OCI-M2 (cell line): ENCODE measurements around the gene TFRC.
"Not testable (repeated sequence)": the region's sequence is repeated elsewhere in the genome, so short reads cannot be mapped to it uniquely, and the experiment has no call there.

ENCODE experiments used
- DNase-seq: peaks from one replicate; lab custom pipeline; 2025; ENCODE audit not compliant: unreplicated experiment; lab: John Stamatoyannopoulos, UW

Gene TFRC

DNA sequence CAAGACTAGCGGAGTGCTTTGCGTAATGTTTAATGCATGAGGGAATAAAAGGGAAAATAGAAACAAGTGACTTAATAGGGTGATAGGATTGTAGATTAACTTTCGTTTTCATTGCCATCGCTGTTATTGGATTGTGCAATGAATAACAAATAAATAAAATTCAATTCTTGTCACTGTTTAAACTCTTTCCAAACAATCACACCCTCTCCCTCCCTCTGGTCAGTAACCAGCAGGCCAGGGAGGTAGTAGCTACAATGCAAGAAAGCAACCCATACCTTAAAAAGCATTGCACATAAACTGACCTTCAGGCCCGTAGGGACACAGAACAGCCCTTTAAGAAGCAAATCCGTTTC, 705 bp upstream of the TFRC start:
- no peak for DNase-seq

DNA sequence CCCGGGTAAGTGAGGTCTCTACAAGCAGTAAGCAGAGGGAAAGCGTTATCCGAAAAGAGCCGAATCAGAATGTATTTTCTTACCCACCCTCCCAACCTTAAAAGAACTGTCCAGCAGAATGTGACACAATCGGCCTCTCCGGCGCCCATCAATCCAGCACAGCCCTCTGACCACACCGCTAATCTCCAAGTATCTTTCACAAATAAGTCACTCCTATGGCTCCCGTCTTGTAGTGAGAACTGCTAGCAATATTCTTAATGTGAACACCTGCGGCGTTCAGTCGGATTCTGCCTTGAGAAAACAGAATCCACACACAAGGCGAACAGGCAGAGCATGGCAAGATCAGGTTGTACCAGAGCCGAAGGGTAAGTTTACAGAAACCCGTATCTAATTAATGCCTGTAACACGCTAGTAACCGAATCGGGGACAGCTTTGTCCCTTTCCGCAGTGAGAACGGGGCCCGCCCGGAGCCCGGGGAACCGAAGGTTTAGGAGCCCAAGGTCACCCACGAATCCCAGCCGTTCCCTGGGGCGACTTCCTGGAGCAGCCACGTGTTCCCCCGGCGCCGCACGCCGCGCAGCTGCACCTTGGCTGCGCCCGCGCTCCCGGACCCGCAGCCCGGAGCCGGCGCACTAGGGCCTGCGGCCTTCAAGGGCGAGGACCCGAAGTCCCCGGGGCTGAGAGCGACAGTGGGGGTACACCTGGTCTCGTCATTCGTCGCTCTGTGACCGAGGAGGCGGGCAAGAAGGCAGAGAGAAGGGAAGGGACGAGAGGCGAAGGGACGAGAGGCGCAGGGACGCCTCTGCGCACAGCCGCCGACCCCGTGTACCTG, 672 bp downstream of the TFRC start:
- DNase-seq = no peak

DNA sequence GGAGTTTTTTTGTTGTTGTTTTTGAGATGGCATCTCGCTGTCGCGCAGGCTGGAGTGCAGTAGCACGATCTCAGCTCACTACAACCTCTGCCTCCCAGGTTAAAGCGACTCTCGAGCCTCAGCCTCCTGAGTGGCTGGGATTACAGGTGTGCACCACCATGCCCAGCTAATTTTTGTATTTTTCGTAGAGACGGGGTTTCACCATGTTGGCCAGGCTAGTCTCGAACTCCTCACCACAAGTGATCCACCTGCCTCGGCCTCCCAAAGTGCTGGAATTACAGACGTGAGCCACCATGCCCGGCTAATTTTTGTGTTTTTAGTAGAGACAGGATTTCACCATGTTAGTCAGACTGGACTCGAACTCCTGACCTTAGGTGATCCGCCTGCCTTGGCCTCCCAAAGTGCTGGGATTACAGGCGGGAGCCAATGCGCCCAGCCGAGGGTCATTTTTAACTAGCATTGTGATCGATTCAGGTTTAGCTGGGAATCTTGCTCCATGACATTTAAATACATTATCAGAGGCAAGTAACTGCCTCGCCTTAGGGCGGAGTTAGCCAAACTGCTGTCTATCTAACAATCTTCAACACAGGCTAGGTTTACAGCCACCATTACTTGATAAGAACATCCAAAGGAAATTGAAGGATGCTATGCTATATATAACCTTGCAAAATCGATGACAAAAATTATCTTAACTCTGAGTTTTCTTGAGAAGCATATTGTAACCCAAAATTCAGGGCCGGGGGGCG, 1.6 kb downstream of the TFRC start:
- DNase-seq = not testable (repeated sequence)

DNA sequence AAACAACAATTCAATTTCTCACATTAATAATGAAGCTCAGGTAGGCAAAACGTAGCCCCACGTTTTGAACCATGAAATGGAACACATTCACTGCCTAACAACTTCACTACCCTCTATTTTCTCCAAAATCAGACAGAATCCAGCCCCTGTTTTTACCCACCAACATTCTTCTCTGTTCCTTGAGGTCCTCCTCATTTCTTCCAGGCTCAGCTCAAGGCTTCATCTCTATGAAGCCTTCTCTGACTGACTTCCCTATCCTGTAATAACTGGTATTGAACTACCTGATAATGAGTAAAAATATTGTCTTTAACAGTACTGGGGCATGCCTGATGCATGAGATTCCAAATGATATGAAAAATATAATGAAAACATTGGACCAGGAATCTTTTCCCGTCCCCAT, 2.2 kb downstream of the TFRC start:
- no peak for DNase-seq

DNA sequence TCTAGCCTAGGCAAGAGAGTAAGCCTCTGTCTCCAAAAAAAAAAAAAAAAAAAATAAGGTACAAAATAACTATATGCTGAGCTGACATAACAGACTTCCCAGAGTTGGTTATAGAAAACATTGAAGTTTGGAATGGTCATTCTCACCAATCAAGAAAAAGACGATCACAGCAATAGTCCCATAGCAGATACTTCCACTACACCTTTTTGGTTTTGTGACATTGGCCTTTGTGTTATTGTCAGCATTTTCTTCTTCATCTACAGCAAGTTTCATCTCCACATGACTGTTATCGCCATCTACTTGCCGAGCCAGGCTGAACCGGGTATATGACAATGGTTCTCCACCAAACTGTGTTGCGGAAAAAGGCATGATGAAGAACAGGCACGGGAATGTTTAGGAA, 6.9 kb downstream of the TFRC start:
- no peak for DNase-seq

DNA sequence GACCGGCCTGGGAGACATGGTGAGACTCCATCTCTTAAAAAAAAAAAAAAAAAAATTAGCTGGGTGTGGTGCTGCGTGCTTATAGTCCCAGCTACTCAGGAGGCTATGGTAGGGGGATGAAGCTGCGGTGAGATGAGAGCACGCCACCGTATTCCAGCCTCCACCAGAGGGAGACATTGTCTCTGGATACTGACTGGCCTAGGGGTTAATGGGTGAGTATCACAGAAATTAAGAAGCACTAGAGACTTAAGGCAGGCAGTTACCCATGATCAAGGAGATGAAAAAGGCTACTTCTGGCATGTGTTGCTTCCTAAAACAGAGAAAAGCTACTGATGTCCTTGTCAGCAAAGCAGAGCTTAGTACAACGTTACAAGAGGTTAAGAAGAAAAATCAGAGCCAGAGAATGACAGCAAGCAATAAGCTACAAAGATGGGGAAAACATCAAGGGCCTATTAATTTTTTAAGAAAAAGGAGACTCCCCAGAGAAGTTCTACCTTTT, 8.6 kb downstream of the TFRC start:
- no peak for DNase-seq

DNA sequence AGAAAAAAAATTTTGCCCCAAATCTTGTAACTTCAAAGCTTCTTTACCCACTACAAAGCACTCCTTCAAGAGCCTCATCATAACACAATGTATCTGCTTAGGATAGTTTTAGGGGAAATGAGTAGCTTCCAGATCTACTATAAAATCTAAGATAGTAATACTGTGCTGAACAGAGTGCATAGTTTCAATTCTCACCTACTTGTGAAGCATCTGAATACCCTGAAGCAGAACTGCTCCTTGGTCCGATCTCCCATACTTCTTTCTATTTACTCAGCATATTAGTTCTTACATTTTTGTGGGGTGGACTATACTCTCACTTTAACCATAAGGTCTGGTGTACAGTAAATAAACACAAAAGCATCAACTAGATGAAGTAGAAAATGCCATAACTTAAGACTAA, 9.6 kb downstream of the TFRC start:
- DNase-seq = no peak

DNA sequence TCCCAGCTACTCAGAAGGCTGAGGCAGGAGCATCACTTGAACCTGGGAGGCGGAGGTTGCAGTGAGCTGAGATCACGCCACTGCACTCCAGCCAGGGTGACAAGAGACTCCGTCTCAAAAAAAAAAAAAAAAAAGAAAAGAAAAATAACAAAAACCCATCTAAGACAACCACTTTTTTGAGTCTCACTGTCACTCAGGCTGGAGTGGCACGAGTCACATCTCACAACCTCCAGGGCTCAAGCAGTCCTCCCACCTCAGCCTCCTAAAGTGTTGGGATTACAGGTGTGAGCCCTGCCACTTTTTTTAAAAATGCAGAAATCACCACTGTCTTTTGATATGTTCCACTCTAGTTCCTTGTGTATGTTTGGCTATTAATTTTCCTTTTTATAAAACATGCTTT, 13.1 kb downstream of the TFRC start:
- DNase-seq = not testable (repeated sequence)

DNA sequence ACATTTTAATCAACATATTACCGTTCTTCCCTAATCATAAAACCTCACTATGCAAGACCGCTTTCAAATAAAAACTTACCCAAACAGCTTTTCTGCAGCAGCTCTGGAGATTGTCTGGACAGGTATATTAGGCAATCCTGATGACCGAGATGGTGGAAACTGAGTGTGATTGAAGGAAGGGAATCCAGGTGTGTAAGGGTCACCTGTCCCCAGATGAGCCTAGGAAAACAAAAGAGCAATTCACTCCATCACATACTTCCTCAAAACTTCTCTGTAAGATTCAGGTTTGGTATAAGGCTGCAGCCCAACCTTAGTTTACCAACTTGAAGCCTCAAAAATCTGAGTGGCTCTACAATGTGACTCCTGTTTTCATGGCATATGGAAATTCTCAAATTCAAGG, 14.5 kb downstream of the TFRC start:
- DNase-seq = no peak

DNA sequence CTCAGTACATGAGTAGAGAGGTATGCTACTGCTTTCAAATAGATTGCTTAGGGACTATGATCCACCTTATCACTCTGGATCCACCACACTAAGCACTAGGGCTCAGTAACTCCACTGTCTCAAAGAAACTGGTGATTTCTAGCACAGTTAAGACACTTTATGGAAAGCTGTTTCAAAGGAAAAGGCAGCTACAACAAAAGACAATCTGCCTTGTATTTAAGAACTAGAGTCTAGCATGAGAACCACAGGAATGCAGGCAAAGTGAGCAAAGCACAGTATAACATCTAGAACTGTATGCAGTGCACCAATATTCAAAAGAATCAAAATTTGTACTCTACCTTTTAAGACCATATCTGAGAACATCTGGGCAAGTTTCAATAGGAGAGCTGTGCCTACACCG, 17.9 kb downstream of the TFRC start:
- no peak for DNase-seq

DNA sequence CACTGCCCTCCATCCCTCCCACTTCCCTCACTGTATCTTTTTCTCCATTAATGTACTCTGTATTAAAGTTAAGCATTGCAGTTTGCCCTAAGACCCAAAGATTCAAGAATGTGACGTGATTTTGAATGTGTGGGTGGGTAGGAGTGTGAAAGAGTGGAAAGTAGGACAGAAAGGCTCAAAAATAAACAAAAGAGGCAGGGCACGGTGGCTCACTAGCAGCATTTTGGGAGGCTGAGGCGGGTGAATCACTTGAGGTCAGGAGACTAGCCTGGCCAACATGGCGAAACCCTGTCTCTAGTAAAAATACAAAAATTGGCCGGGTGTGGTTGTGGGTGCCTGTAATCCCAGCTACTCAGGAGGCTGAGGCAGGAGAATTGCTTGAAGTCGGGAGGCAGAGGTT, 18.4 kb downstream of the TFRC start:
- DNase-seq = no peak

DNA sequence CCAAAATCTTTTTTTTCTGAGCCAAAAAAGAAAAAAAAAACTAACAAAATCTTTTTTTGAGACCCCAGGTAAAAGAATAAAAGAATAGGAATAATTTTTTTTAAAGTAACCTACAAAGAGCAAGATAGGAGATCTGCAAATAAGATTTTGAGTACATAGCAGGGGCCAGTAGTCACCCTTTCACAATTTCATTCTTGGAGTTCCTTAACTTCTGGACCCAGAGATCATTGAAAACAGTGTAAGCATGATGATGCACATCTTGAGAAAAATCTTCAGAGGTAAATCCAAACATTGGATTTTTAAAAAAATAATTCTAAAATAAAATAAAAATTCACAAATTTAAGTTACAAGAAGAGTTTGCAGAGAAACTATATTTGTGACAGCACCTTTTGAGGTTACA, 18.8 kb downstream of the TFRC start:
- DNase-seq = no peak

DNA sequence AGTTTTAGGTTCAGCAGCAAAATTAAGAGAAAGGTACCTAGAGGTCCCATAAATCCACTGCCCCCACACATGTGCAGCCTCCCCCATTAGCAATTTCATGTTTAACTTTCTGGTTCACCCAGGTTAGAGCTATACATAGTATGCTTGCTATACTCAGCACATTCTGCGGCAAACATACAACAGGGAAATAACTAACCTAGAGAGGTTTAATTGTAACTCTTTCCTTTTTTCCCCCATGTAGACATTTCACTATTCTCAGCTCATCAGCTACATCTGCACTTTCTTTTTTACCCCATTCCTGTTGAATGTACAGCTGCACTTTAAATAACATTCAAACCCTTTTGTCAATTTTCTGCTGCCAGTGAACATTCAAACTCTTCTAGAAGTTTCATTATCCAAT, 21.1 kb downstream of the TFRC start:
- DNase-seq = no peak

DNA sequence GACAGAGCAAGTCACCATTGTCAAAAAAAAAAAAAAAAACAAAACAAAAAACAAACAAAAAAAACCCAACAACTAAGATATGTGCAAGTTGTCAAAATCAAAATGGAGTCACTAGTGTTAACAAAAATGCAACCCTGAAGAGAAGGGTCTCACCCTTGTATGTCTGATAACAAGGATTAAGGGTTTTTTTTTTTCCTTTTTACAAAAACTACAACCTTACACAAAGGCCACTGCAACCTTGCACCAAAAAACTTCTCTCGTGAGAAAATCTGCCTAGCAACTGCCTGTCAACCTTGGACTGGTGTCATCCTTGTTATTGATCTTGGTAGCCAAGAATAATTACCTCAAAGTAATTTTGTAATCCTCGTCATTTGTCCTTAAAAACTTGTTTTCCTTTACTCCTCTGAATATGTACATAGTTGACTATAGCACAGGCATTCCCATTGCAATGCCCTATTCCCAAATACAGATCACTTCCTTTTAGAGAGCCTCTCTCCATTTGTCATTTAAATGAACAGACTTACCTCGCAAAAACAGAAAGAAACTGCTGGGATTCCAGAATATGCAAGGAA, 24.0 kb downstream of the TFRC start:
- no peak for DNase-seq

DNA sequence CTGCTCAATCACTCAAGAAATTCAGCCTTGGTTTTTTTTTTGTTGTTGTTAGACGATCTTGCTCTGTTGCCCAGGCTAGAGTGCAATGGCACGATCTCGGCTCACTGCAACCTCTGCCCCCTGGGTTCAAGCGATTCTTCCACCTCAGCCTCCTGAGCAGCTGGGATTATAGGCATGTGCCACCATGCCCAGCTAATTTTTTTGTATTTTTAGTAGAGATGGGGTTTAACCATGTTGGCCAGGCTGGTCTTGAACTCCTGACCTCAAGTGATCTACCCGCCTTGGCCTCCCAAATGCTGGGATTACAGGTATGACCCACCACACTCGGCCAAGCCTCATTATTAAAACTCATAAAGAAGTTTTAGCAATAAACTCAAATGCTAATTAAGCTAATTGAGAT, 25.5 kb downstream of the TFRC start:
- not testable (repeated sequence) for DNase-seq

DNA sequence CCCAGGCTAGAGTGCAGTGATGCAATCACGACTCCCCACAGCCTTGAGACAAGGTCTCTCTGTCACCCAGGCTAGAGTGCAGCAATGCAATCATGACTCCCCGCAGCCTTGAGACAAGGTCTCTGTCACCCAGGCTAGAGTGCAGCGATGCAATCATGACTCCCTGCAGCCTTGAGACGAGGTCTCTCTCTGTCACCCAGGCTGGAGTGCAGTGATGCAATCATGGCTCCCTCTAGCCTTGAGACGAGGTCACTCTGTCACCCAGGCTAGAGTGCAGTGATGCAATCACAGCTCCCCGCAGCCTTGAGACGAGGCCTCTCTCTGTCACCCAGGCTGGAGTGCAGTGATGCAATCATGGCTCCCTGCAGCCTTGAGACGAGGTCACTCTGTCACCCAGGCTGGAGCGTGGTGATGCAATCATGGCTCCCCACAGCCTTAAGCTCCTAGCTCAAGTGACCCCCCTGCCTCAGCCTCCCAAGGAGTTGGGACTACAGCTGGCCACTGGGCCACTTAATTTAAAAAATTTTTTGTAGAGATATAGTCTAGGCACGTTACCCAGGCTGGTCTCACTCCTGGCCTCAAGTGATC, 26.1 kb downstream of the TFRC start:
- DNase-seq = no peak

DNA sequence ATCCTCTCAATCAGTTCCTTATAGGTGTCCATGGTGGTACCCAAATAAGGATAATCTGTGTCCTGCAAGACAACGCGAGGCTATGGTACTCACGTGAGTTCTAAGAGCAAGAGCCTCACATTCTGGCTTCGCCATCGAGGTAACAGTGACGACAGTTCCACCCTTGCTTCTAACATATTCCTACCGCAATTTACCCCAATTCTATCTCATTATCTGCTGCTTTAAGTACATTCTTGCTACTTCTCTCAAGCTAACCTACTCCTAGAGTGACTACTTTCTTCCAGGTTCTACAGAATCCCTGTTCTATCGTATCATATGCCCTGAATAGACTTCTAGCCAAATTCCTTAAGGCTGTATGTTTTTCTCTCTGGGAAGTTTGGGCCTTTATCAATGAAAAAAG, 26.6 kb downstream of the TFRC start:
- DNase-seq = no peak

DNA sequence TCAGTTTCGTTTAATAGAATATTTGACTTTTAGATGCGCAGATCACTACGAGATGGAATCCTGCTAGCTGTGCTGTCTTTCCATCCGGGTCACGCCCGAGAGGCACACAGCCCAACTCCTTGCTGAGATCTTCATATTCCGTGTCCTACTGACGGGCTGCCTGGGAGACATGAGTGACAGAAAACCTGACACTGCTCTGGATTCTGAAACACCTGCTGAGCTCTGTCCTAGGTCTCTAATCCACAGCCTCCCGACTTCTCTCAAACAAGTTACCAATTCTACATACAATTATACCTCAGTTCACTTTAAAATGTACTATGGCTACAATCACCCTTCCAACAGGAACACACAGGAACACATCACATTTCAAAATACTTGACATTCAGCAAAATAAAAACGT, 27.2 kb downstream of the TFRC start:
- no peak for DNase-seq

DNA sequence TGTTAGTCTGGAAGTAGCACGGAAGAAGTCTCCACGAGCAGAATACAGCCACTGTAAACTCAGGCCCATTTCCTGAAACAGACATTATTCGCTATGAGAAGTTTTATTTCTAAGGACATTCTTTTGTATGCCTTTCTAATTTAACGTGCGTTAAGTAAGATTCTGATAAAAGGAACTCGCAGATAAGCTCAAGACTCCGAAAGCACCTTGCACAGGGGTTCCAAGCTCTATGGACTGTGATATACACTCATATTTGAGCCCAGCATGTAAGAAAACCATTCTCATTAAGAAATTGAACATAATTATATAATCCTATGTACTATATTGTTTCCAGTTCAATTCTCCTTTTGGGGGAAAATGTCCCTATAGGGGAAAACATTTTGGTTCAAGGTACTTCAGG, 28.4 kb downstream of the TFRC start:
- DNase-seq = no peak

DNA sequence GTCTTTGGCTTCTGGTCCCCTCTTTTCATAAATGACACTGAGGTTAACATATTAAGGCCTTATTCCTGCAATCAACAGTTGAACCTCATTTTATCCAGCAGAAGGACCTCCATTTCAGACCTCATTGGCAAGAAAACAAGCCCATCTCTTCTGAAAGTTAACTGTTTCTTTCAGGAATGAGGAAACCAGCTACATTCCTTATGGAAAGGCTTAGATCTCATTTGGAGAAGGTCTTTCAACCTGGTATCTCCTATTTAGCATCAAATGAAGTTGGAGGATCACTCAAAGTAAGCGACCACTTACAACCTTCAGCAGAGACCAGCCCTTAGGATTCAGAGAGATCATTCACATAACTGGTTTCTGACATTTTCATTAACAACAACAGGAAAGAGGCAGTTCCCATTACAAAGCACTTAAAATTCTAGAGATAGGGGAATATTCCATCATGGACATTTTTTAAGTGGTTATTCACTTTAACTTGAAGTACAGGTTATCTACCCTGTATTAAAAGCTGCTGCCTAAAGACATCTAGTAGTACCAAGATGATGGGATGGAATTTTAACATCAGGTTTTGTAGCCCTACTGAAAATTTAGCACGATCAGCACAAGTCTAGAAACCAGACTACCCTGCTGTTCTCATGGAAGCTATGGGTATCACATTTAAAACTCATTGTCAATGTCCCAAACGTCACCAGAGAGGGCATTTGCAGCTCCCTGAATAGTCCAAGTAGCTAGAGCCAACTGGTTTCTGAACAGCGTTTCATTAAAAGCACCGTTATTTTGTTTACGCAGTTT, 30.4 kb downstream of the TFRC start:
- no peak for DNase-seq

DNA sequence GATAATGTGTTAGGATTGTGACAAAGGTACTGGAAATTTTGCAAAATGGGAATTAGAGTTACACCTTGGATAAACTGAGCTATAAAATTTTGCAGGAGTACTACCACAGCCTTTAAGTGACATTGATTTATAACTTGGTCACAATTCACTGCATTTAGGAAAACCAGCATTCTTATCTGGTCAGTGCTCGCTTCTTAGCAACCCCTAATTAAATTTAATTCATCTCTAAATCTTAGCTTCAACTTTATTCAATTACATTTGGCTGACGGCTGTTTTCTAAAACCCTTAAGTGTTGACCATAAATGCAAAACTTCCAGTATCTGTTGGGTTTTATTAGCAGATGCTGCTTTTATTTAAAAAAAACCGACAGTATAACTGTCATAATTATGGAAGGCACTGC, 31.3 kb downstream of the TFRC start:
- DNase-seq = no peak
